SK-N-SH treated with all-trans-retinoic acid at 6 μM for 48 hours (cell line): ENCODE measurements around the gene VGF.

ENCODE experiments used
- ATAC-seq: fragments of 200-7000 bp; cut with Tn5 transposase; 3 replicates; pipeline ENCODE4 v1.9.1; 2020; ENCODE audit warnings: mild to moderate bottlenecking, moderate library complexity
- ARNTL ChIP-seq: fragments of 450-650 bp; formaldehyde crosslinking; IDR thresholded peaks from 2 replicates; pipeline ENCODE4 v1.5.0; 2020; ENCODE audit warnings: low read depth, mild to moderate bottlenecking, moderate library complexity, borderline replicate concordance
- CSDC2 ChIP-seq: fragments of 250-450 bp; sonication (Bioruptor Pico); IDR thresholded peaks from 2 replicates; pipeline ENCODE4 v1.5.0; 2020; ENCODE audit warnings: mild to moderate bottlenecking, moderate library complexity
- CSRNP3 ChIP-seq: fragments of 250-450 bp; sonication (Bioruptor Pico); IDR thresholded peaks from 2 replicates; pipeline ENCODE4 v1.5.1; 2021; ENCODE audit warnings: mild to moderate bottlenecking, moderate library complexity
- ESRRG ChIP-seq: fragments of 250-450 bp; sonication (Bioruptor Pico); IDR thresholded peaks from 2 replicates; pipeline ENCODE4 v1.6.1; 2021; ENCODE audit warnings: mild to moderate bottlenecking
- GLIS3 ChIP-seq: fragments of 250-450 bp; sonication (Bioruptor Pico); IDR thresholded peaks from 2 replicates; pipeline ENCODE4 v1.5.0; 2020; ENCODE audit warnings: mild to moderate bottlenecking, moderate library complexity
- ISL1 ChIP-seq: fragments of 250-450 bp; sonication (Bioruptor Pico); IDR thresholded peaks from 2 replicates; pipeline ENCODE4 v2.1.2; 2022; ENCODE audit warnings: mild to moderate bottlenecking, moderate library complexity
- OSR1 ChIP-seq: fragments of 250-450 bp; sonication (Bioruptor Pico); IDR thresholded peaks from 2 replicates; pipeline ENCODE4 v1.8.0; 2022; ENCODE audit warnings: moderate library complexity, mild to moderate bottlenecking, inconsistent platforms
- PATZ1 ChIP-seq: fragments of 250-450 bp; sonication (Bioruptor Pico); IDR thresholded peaks from 2 replicates; pipeline ENCODE4 v1.8.0; 2020; ENCODE audit warnings: mild to moderate bottlenecking, moderate library complexity, borderline replicate concordance
- POU6F1 ChIP-seq: fragments of 250-450 bp; sonication (Bioruptor Pico); IDR thresholded peaks from 2 replicates; pipeline ENCODE4 v1.8.0; 2021; ENCODE audit warnings: low read depth, mild to moderate bottlenecking, moderate library complexity, borderline replicate concordance
- RARB ChIP-seq: fragments of 250-450 bp; sonication (Bioruptor Pico); IDR thresholded peaks from 2 replicates; pipeline ENCODE4 v1.8.0; 2021; ENCODE audit warnings: mild to moderate bottlenecking, moderate library complexity
- SNAI2 ChIP-seq: fragments of 250-450 bp; sonication (Bioruptor Pico); IDR thresholded peaks from 2 replicates; pipeline ENCODE4 v1.5.0; 2020; ENCODE audit warnings: mild to moderate bottlenecking, moderate library complexity
- TCF4 ChIP-seq: fragments of 250-450 bp; sonication (Bioruptor Pico); IDR thresholded peaks from 2 replicates; pipeline ENCODE4 v1.8.0; 2021; ENCODE audit warnings: mild to moderate bottlenecking, moderate library complexity, borderline replicate concordance
- TOX ChIP-seq: fragments of 250-450 bp; sonication (Bioruptor Pico); IDR thresholded peaks from 2 replicates; pipeline ENCODE4 v1.8.0; 2021; ENCODE audit warnings: mild to moderate bottlenecking, moderate library complexity, borderline replicate concordance
- TSHZ2 ChIP-seq: fragments of 250-450 bp; sonication (Bioruptor Pico); IDR thresholded peaks from 2 replicates; pipeline ENCODE4 v1.5.0; 2020; ENCODE audit warnings: mild to moderate bottlenecking, moderate library complexity
- ZC3H10 ChIP-seq: fragments of 250-450 bp; sonication (Bioruptor Pico); IDR thresholded peaks from 2 replicates; pipeline ENCODE4 v1.5.1; 2021; ENCODE audit warnings: mild to moderate bottlenecking, moderate library complexity
- ZFP3 ChIP-seq: fragments of 250-450 bp; sonication (Bioruptor Pico); IDR thresholded peaks from 2 replicates; pipeline ENCODE4 v1.5.0; 2020; ENCODE audit warnings: mild to moderate bottlenecking, moderate library complexity
- ZFP30 ChIP-seq: fragments of 450-650 bp; formaldehyde crosslinking; IDR thresholded peaks from 2 replicates; pipeline ENCODE4 v1.5.0; 2022; ENCODE audit warnings: mild to moderate bottlenecking, moderate library complexity
- ZNF565 ChIP-seq: fragments of 450-650 bp; formaldehyde crosslinking; conservative IDR thresholded peaks from 2 replicates; pipeline ENCODE4 v1.5.0; 2020; ENCODE audit warnings: low read depth, mild to moderate bottlenecking, moderate library complexity
- ZNF70 ChIP-seq: fragments of 450-650 bp; formaldehyde crosslinking; IDR thresholded peaks from 2 replicates; pipeline ENCODE4 v1.5.0; 2020; ENCODE audit warnings: mild to moderate bottlenecking, moderate library complexity
- ZNF8 ChIP-seq: fragments of 450-650 bp; formaldehyde crosslinking; IDR thresholded peaks from 2 replicates; pipeline ENCODE4 v1.5.0; 2020; ENCODE audit warnings: mild to moderate bottlenecking, moderate library complexity

Gene VGF

GRCh38 chr7:101166909-101167644 lies 1.7 kb upstream of the VGF start:
- no peak for ATAC-seq
- TF ChIP-seq PATZ1 (CRISPR knock-in tag) (peak; percentile 28; the same call in 1 of the 2 replicates), ZFP30 (CRISPR knock-in tag) (no peak), TOX (CRISPR knock-in tag) (no peak), ZNF70 (CRISPR knock-in tag) (0 out of 2 replicates have a peak, but pooled peaks have one; percentile 2), CSRNP3 (CRISPR knock-in tag) (0 out of 2 replicates have a peak, but pooled peaks have one; percentile 63), TCF4 (peak; percentile 45; the same call in 1 of the 2 replicates), ZFP3 (CRISPR knock-in tag) (0 out of 2 replicates have a peak, but pooled peaks have one; percentile 24)

GRCh38 chr7:101166648-101166908 lies 1.2 kb upstream of the VGF start:
- ATAC-seq = no peak

GRCh38 chr7:101165958-101166647 lies 734 bp upstream of the VGF start:
- peak; percentile 1; the same call in 2 of the 3 replicates for ATAC-seq
- TF ChIP-seq TSHZ2 (CRISPR knock-in tag) = 0 out of 2 replicates have a peak, but pooled peaks have one; percentile 39
- no peak for TF ChIP-seq OSR1
- no peak for TF ChIP-seq ZNF565
- TF ChIP-seq ZC3H10 = no peak
- TF ChIP-seq RARB (CRISPR knock-in tag) = no peak
- no peak for TF ChIP-seq ISL1 (CRISPR knock-in tag)

More at GRCh38 chr7:101166648-101166908, 1.2 kb upstream of the VGF start:
- TF ChIP-seq ZFP30 (CRISPR knock-in tag) (no peak), ZNF565 (no peak), ZNF8 (CRISPR knock-in tag) (no peak), ZNF70 (CRISPR knock-in tag) (no peak), GLIS3 (no peak), OSR1 (no peak), ESRRG (CRISPR knock-in tag) (no peak), PATZ1 (CRISPR knock-in tag) (no peak), ARNTL (no peak), TOX (CRISPR knock-in tag) (no peak), SNAI2 (CRISPR knock-in tag) (no peak)

GRCh38 chr7:101164071-101164840 lies 1.1 kb downstream of the VGF start:
- ATAC-seq = peak; percentile 59
- no peak for TF ChIP-seq POU6F1 (CRISPR knock-in tag)
- peak; percentile 89 for TF ChIP-seq CSDC2 (CRISPR knock-in tag)
- peak; percentile 69 for TF ChIP-seq ZFP3 (CRISPR knock-in tag)
- TF ChIP-seq, all 23 proteins: peak for 2
